Naive thymus-derived CD8-positive, alpha-beta T cell (primary cell): Measurements from ENCODE around the gene CDS1. TPM values are rescaled to one million over a fixed set of nuclear protein-coding genes. Genes with fewer than 3 reads are reported as not detected.

Source experiments
- ATAC-seq, 2 donors: fragments of 150-1000 bp; cut with Tn5 transposase in 1 of 2; sonication (Bioruptor Pico), chemical (Tn5 transposase) in 1 of 2; 1 replicate in 1 of 2; 2 replicates in 1 of 2; pipeline ENCODE4 v1.10.0; 2021; ENCODE audit warnings: mild to moderate bottlenecking in 2 of 2, moderate library complexity in 2 of 2
- POLR2A ChIA-PET: fragments of 350-600 bp; sonication (Branson Sonifier 250); formaldehyde crosslinking; loops from one replicate; lab custom pipeline; 2021; ENCODE audit warnings: antibody characterized with exemption; lab: Charles Lee
- DNase-seq, 10 donors: peaks; one replicate each; pipeline versions ENCODE4 v3.0.0 to v3.0.0-alpha.2; 2020 to 2022
- H3K27ac Mint-ChIP-seq, 10 donors: one replicate each; pipeline ENCODE4 v1.8.0; 2020 to 2022; ENCODE audit warnings: mild to moderate bottlenecking in 10 of 10, mixed read lengths in 10 of 10, moderate library complexity in 4 of 10, inconsistent platforms in 1 of 10
- H3K27me3 Mint-ChIP-seq, 5 donors: one replicate each; pipeline ENCODE4 v1.8.0; 2021 to 2022; ENCODE audit warnings: mixed read lengths in 5 of 5
- H3K36me3 Mint-ChIP-seq, 3 donors: one replicate each; pipeline ENCODE4 v1.8.0; 2020 to 2022; ENCODE audit warnings: mixed read lengths in 3 of 3, mild to moderate bottlenecking in 2 of 3, inconsistent platforms in 1 of 3
- H3K4me1 Mint-ChIP-seq, 4 donors: one replicate each; pipeline ENCODE4 v1.8.0; 2021 to 2022; ENCODE audit warnings: mixed read lengths in 4 of 4
- H3K4me3 Mint-ChIP-seq, 10 donors: one replicate each; pipeline ENCODE4 v1.8.0; 2020 to 2022; ENCODE audit warnings: mild to moderate bottlenecking in 10 of 10, mixed read lengths in 10 of 10, moderate library complexity in 6 of 10, inconsistent platforms in 1 of 10
- H3K9me3 Mint-ChIP-seq, 9 donors: one replicate each; pipeline ENCODE4 v1.8.0; 2020 to 2022; ENCODE audit warnings: mixed read lengths in 9 of 9, mild to moderate bottlenecking in 3 of 9, inconsistent platforms in 1 of 9, moderate library complexity in 1 of 9
- polyA plus RNA-seq, 3 donors: library from polyadenylated mRNA; unstranded; fragments of 300-500 nt; fragmentation: Illumina TruSeq; gene quantifications; one replicate each; pipeline ENCODE4 v1.2.3, GENCODE V29; 2021
- total RNA-seq, 8 experiments: library from RNA in 2 of 8; stranded (reverse) in 2 of 8; gene quantifications; one replicate each; pipeline ENCODE4 v1.2.3 and lab custom pipeline; 2021 to 2026

Gene CDS1
- total and polyA plus RNA-seq, 5 experiments from 2014 or later = 0.12 to 0.85 (median 0.44) TPM; not detected in 1

DNA sequence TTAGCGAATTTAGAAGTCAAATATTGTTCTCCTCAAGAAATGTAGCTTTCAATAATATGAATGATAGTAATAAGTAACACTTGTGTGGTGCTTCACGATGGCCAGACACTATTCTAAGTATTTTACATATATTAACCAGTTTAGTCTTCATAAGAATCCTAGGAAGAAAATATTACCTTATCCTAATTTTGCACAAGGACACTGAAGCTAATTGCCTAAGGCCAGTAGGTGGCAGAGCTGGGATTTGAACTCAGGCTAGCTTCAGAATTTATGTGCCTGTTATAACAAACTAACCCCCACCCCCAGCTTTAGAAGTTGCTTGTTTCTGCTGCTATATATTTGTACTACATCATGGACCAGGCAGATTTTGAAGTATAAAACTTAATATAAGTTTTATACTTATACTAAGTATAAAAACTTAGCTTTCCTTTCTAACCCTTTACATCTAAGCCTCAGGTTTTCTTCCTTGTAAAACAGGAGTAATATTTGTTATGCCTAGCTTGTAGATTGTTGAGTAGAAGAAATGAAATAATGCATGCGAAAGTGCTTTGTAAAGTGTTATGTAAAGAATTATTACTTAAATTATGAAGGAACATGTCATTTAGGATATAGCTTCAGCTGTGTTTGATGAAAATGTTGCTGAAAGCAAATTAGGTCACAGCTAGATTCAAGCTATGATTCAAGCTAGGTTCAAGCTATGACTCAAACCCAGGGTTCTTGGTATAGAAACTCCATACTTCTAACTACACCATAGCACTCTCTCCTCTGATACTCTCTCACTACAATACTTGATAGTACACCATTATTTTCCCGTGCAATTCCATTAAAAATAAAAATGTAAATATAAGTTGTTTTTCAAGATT lies 4.2 kb upstream of the CDS1 start:
- DNase-seq (no peak), ATAC-seq (no peak)
- no peaks in the 10 kb centered on the region for H3K9me3 Mint-ChIP-seq
- peaks cover 10 to 13% (median 13%) of the 10 kb centered on the region in 4 donors for H3K4me1 Mint-ChIP-seq
- peaks cover 9 to 26% (median 22%) of the 10 kb centered on the region in 5 donors for H3K27me3 Mint-ChIP-seq
- no peak overlapping the region for H3K27ac Mint-ChIP-seq
- no peaks in the 10 kb centered on the region for H3K36me3 Mint-ChIP-seq
- POLR2A ChIA-PET = no interaction called here
- H3K4me3 Mint-ChIP-seq = no peak overlapping the region

- ATAC-seq = no peak
- H3K4me3 Mint-ChIP-seq = no peak overlapping the region
- POLR2A ChIA-PET = no interaction called here
- DNase-seq = no peak
- peaks cover 8 to 28% (median 24%) of the 10 kb centered on the region in 5 donors for H3K27me3 Mint-ChIP-seq
- no peak overlapping the region for H3K27ac Mint-ChIP-seq
- H3K4me1 Mint-ChIP-seq = peaks cover 16 to 19% (median 19%) of the 10 kb centered on the region in 4 donors
- H3K36me3 Mint-ChIP-seq = no peaks in the 10 kb centered on the region
- peaks cover 0 to 2% (median 0%) of the 10 kb centered on the region in 9 donors for H3K9me3 Mint-ChIP-seq
Observed at GRCh38 chr4:84579403-84579776, 3.5 kb upstream of the CDS1 start.

DNA sequence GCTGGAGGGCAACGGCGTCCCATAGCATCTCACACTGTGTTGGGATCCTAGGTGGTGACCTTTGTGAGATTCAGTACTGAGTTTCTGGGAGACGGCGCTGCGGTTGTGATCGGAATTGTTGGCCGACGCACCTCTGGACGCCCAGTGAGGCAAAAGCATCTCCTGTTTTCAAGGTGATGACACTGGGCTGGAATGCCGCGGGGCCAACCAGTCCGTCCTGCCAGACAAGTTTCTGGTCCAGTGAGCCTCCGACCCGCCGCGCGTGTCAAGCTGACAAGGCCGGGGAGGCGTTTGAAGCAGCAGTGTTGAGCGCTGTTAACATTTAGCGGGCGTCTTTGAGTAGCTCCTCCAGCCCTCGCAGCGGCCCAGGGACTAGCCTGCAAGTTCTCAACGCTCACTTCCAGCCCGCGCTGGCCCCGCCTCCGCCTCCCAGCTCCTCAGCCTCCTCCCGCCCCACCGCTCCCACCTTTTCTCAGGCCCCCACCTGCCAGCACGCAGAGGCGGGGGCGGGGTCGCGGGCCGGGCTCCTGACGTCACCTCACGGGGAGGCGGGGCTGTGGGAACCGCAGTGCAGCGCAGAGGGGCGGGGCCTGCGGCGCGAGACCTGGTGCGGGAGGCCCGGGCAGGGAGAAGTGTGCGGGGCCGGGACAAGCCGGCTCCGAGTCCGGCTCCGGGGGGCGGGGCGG lies 482 bp upstream of the CDS1 start:
- POLR2A ChIA-PET = interaction anchor here (1.2 kb wide), 2 partner anchors 10 to 1127 kb away, joined by 3 read pairs; partner anchors contain the start of genes HELQ and MRPS18C
- peaks cover 0 to 3% (median 0%) of the 10 kb centered on the region in 3 donors for H3K36me3 Mint-ChIP-seq
- ATAC-seq = peak; percentile 78 to 82
- peaks cover 22 to 44% (median 23%) of the 10 kb centered on the region in 5 donors for H3K27me3 Mint-ChIP-seq
- peaks cover 0 to 3% (median 0%) of the 10 kb centered on the region in 9 donors for H3K9me3 Mint-ChIP-seq
- H3K27ac Mint-ChIP-seq = peak overlapping the region in 8 of 10 donors; percentile 5 to 78 (median 60)
- peak overlapping the region; percentile 68 to 90 (median 78) for H3K4me3 Mint-ChIP-seq
- peak; percentile 79 to 95 (median 90) for DNase-seq
- H3K4me1 Mint-ChIP-seq = peaks cover 16 to 20% (median 19%) of the 10 kb centered on the region in 4 donors

- Mint-ChIP-seq H3K9me3 (peaks cover 0 to 10% (median 6%) of the 10 kb centered on the region in 9 donors), H3K4me1 (peaks cover 16 to 20% (median 19%) of the 10 kb centered on the region in 4 donors), H3K27ac (peak overlapping the region in 9 of 10 donors; percentile 8 to 92 (median 79)), H3K27me3 (peaks cover 18 to 42% (median 23%) of the 10 kb centered on the region in 5 donors), H3K4me3 (peak overlapping the region; percentile 77 to 91 (median 86)), H3K36me3 (peaks cover 3 to 4% (median 4%) of the 10 kb centered on the region in 3 donors)
- peak in 1 of 2 donors; percentile 21 for ATAC-seq
- peak in 4 of 10 donors; percentile 1 to 30 (median 26) for DNase-seq
- POLR2A ChIA-PET = no interaction called here
Observed at GRCh38 chr4:84583876-84584380, 1.0 kb downstream of the CDS1 start.

DNA sequence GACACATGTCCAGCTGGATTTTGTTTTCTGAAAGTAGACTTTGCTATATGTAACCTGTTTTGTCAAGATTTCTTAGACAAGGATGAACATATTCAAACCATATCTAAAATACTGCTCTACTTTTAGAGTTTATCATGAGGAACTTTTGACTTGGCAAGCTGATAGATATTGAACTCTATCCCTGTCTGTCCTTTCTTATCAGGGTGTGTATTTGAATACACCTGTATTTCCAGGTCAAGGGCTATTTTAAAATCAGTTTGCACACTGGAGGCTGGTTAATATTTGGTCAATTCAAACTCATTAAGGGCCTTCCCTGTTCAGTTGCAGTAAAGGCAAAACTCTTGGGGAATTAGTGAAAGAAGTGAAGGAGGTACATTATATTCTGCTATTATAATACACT lies 2.3 kb downstream of the CDS1 start:
- POLR2A ChIA-PET = no interaction called here
- Mint-ChIP-seq H3K4me1 (peaks cover 16 to 20% (median 19%) of the 10 kb centered on the region in 4 donors), H3K27ac (no peak overlapping the region), H3K4me3 (no peak overlapping the region), H3K27me3 (peaks cover 12 to 37% (median 23%) of the 10 kb centered on the region in 5 donors), H3K36me3 (peaks cover 3 to 4% (median 4%) of the 10 kb centered on the region in 3 donors), H3K9me3 (peaks cover 0 to 15% (median 6%) of the 10 kb centered on the region in 9 donors)
- DNase-seq (no peak), ATAC-seq (no peak)

DNA sequence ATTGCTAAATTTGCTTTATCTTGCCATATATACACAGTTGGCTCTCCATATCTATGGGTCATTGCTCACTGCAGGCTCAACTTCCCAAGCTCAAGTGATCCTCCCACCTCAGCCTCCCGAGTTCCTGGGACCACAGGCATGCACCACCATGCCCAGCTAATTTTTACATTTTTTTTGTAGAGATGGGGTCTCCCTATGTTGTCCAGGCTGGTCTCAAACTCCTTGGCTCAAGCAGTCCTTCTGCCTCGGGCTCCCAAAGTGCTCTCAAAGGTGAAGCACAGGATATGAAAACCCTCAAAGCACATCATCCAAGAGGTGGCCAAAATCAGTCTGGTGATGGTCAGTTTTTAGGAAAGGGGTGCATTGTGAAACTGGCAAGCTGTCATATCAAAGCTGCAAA lies 11.8 kb downstream of the CDS1 start:
- Mint-ChIP-seq H3K36me3 (no peaks in the 10 kb centered on the region), H3K4me1 (no peaks in the 10 kb centered on the region)
- POLR2A ChIA-PET = no interaction called here

DNA sequence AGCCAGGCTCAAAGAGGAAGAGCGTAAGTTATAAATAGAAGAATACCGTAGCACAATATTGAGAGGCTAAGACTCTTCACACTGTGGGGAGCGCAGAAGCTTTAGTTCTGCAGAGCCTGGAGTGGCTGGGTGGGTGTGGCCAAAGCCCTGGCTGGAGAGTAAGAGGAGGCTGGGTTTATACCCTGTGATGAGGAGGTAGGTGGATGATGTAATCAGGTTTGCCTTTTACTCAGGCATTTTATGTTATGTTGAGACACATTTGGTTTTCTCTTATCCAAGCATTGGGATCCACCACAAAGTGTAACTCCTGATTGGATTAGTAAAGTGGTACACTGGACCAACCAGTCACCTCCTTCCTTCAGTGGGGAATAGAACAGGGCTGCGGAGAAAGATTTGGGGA lies 13.9 kb downstream of the CDS1 start:
- ATAC-seq (no peak), DNase-seq (no peak)
- H3K9me3 Mint-ChIP-seq = peaks cover 0 to 5% (median 0%) of the 10 kb centered on the region in 9 donors
- no peaks in the 10 kb centered on the region for H3K36me3 Mint-ChIP-seq
- no peak overlapping the region for H3K27ac Mint-ChIP-seq
- H3K4me3 Mint-ChIP-seq = no peak overlapping the region
- no peaks in the 10 kb centered on the region for H3K4me1 Mint-ChIP-seq
- H3K27me3 Mint-ChIP-seq = peaks cover 2 to 19% (median 6%) of the 10 kb centered on the region in 5 donors
- POLR2A ChIA-PET = no interaction called here

More for the DNA sequence above, 11.8 kb downstream of the CDS1 start:
- peaks cover 0 to 6% (median 0%) of the 10 kb centered on the region in 9 donors for H3K9me3 Mint-ChIP-seq
- H3K4me3 Mint-ChIP-seq = no peak overlapping the region
- H3K27me3 Mint-ChIP-seq = peaks cover 1 to 19% (median 6%) of the 10 kb centered on the region in 5 donors
- H3K27ac Mint-ChIP-seq = no peak overlapping the region
- ATAC-seq = no peak
- DNase-seq = no peak

- Mint-ChIP-seq H3K27ac (no peak overlapping the region), H3K4me1 (no peaks in the 10 kb centered on the region), H3K27me3 (peaks cover 1 to 19% (median 6%) of the 10 kb centered on the region in 5 donors), H3K4me3 (no peak overlapping the region), H3K9me3 (peaks cover 0 to 5% (median 0%) of the 10 kb centered on the region in 9 donors), H3K36me3 (no peaks in the 10 kb centered on the region)
- POLR2A ChIA-PET = no interaction called here
- DNase-seq (no peak), ATAC-seq (no peak)
Observed at GRCh38 chr4:84597450-84597849, 14.5 kb downstream of the CDS1 start.

DNA sequence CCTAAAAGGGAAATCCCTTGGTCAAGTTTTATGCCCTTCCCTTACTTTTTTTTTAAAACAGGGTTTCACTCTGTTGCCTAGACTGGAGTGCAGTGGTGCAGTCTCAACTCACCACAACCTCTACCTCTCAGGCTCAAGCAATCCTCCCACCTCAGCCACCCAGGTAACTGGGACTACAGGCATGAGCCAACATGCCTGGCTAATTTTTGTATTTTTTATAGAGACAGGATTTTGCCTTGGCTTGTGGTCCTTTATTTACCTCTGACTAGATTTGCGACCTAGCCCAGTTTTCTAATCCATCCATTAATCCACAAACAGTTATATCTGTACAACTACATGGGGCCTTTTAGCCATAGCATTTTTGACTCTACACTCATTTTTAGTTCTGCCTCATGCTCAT lies 23.7 kb downstream of the CDS1 start:
- Mint-ChIP-seq H3K4me1 (no peaks in the 10 kb centered on the region), H3K27me3 (peaks cover 0 to 3% (median 0%) of the 10 kb centered on the region in 5 donors), H3K9me3 (no peaks in the 10 kb centered on the region), H3K36me3 (peaks cover 5 to 8% (median 7%) of the 10 kb centered on the region in 3 donors), H3K27ac (no peak overlapping the region), H3K4me3 (no peak overlapping the region)
- POLR2A ChIA-PET = no interaction called here
- no peak for ATAC-seq
- DNase-seq = no peak

DNA sequence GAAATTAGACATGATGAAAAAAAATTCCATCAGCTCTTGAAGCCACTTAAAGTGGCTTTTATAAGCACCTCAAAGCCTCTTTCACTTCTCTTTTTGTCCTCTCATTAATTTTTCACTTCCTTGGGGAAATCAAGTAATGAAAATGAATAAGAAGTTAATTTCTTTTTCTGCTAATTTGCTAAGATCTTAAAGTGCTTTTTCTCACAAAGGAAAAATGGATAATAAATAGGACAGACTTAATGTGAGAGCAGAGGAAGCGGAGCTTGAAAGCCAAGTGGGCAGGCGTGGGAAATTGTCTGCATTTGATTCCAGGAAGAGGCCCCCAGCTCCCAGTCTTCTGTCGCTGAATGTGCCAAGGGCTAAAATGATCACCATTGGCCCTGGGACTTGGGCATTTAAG lies 28.6 kb downstream of the CDS1 start:
- Mint-ChIP-seq H3K4me3 (no peak overlapping the region), H3K27ac (no peak overlapping the region), H3K9me3 (no peaks in the 10 kb centered on the region), H3K4me1 (no peaks in the 10 kb centered on the region), H3K36me3 (peaks cover 5 to 8% (median 7%) of the 10 kb centered on the region in 3 donors), H3K27me3 (peaks cover 0 to 3% (median 0%) of the 10 kb centered on the region in 5 donors)
- DNase-seq (no peak), ATAC-seq (no peak)
- POLR2A ChIA-PET = no interaction called here

GRCh38 chr4:84614891-84615290 lies 32.0 kb downstream of the CDS1 start:
- H3K9me3 Mint-ChIP-seq = no peaks in the 10 kb centered on the region
- H3K4me3 Mint-ChIP-seq = no peak overlapping the region
- POLR2A ChIA-PET = no interaction called here
- peaks cover 0 to 3% (median 0%) of the 10 kb centered on the region in 5 donors for H3K27me3 Mint-ChIP-seq
- no peaks in the 10 kb centered on the region for H3K4me1 Mint-ChIP-seq
- ATAC-seq (no peak), DNase-seq (no peak)
- no peak overlapping the region for H3K27ac Mint-ChIP-seq
- peaks cover 0 to 3% (median 0%) of the 10 kb centered on the region in 3 donors for H3K36me3 Mint-ChIP-seq

DNA sequence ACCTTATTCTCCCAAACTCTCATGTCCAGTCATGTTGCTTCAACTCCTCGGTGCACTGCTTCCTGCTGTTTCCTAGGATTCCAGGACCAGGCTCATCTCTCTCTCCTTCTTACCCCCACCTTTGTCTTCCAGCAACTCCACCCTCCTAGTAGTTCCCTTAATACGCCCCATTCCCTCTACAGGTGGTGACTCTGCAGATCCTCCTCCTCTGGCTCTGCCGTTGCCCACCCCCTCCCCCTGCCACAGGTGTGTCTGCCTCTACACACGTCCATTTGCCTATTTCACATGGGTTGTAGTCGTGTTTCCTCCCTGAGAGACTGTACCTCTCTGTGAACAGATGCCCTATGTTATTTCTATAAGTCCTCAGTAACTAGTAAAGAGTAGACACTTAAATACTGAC lies 32.4 kb downstream of the CDS1 start:
- Mint-ChIP-seq H3K27ac (no peak overlapping the region), H3K36me3 (peaks cover 0 to 3% (median 0%) of the 10 kb centered on the region in 3 donors), H3K4me1 (no peaks in the 10 kb centered on the region), H3K27me3 (peaks cover 0 to 3% (median 0%) of the 10 kb centered on the region in 5 donors), H3K4me3 (no peak overlapping the region), H3K9me3 (no peaks in the 10 kb centered on the region)
- POLR2A ChIA-PET = no interaction called here
- no peak for DNase-seq
- ATAC-seq = no peak
